DOHH2 (cell line): ENCODE results near the gene TBL1XR1.
"Not testable (repeated sequence)": the region's sequence is repeated elsewhere in the genome, so short reads cannot be mapped to it uniquely, and the experiment has no call there.

Experiments used
- CTCF ChIP-seq: fragments of 200-600 bp; sonication (generic); IDR thresholded peaks from one replicate; pipeline ENCODE4 v1.5.1; 2014; ENCODE audit warnings: antibody characterized with exemption, mild to moderate bottlenecking, low read depth, low read length; ENCODE audit not compliant: poor library complexity, severe bottlenecking
- EZH2phosphoT487 ChIP-seq: fragments of 200-600 bp; sonication (generic); IDR thresholded peaks from 2 replicates; pipeline ENCODE4 v1.6.1; 2017; ENCODE audit warnings: borderline replicate concordance, mild to moderate bottlenecking, antibody characterized with exemption, low read length, moderate library complexity, mixed read lengths

GRCh38 chr3:177193275-177193674, 4.0 kb downstream of the TBL1XR1 start:
- TF ChIP-seq CTCF, EZH2phosphoT487: not testable (repeated sequence)
